ENCODE data around the gene NEUROG3.

The NEUROG3 gene

GRCh38 chr10:69579464-69580060, 6.3 kb upstream of the NEUROG3 start:
- Histone ChIP-seq H3K4me1 (ENCODE audit: insufficient read depth, low read length) (no peaks in the 10 kb centered on the region), H3K27me3 (ENCODE audit: insufficient read depth, low read length) (peaks cover 57% of the 10 kb centered on the region), H3K36me3 (ENCODE audit: insufficient read depth, low read length) (no peaks in the 10 kb centered on the region), H2AFZ (ENCODE audit: low read depth, low read length) (no peak overlapping the region), H3K4me3 (ENCODE audit: low read length) (no peak overlapping the region), H3K9me3 (ENCODE audit: low read length) (no peaks in the 10 kb centered on the region)

DNA sequence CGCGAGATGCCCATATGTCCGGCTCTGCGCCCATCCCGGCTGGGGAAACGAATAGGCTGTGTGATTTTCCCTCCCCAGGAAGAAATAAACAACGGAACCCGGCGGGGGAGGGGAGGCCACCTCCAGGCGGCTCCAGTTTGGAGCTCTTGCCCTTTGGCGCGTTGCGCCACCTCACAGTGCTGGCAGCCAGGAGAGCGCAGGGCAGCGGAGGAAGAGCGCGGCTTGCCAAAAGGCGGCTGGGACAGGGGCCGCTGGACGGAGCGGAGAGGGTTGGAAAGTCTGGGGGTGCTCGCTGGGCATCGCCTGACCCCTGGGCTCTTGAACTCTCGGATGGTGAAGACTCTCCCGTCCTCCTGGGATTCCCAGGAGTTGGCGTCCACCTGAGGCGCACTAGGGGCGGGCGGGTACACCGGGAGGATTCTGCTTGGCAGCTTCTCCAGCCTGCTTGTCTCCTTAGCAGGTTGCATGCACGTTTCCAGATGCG, 5.3 kb upstream of the NEUROG3 start:
- no peaks in the 10 kb centered on the region for H3K9me3 ChIP-seq (ENCODE audit: low read length)
- H3K4me1 ChIP-seq (ENCODE audit: insufficient read depth, low read length), result peaks cover 7% of the 10 kb centered on the region
- H3K4me3 ChIP-seq (ENCODE audit: low read length), result no peak overlapping the region
- H3K27me3 ChIP-seq (ENCODE audit: insufficient read depth, low read length), result peaks cover 68% of the 10 kb centered on the region
- no peaks in the 10 kb centered on the region for H3K36me3 ChIP-seq (ENCODE audit: insufficient read depth, low read length)
- H2AFZ ChIP-seq (ENCODE audit: low read depth, low read length), result no peak overlapping the region

DNA sequence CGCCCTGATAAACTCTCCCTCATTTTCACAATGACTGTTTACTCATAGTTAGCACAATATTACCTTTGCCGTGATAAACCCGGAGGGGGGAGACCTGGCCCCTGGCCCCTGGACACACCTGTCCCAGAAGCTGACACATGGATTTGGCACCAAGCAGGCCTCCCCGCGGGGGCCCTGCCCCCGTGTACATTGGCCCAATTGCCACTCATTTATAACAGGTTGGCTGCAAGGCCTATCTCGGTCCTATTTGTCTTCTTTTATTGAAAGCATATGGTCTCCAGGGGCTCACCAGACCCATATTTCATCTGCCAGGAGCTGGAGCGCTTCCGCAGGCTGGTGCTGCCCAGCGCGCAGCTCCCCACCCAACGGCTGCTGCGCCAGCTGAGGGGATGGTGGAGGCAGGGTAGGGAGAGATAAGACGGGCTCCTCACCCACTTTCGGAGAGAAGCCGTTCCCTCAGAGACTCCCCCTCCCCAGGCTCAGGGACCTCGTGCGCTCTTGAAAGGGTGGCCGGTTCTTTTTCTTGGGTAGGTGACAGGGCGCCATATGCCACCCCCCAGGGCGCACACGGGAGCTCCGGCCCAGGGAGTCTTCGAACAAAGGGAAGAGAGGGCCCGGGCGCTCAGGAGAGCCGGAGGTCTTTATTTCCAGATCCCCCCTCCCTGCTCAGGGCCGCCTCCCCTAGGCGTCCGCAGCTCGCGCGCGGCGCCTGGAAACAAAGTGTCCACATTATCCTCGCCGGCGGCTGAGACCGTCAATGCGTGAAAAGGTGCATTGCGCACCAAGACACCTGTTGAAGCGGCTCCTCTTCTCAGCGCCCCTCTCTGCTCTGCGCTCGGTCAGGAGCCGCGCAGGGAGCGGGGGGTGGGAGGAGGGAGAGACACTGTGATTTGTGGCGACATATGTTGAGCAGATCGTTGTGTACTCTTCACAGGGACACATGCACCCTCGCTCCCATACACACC, 4.3 kb upstream of the NEUROG3 start:
- H3K36me3 ChIP-seq (ENCODE audit: insufficient read depth, low read length), result no peaks in the 10 kb centered on the region
- no peaks in the 10 kb centered on the region for H3K9me3 ChIP-seq (ENCODE audit: low read length)
- no peak overlapping the region for H2AFZ ChIP-seq (ENCODE audit: low read depth, low read length)
- H3K4me1 ChIP-seq (ENCODE audit: insufficient read depth, low read length), result peaks cover 15% of the 10 kb centered on the region
- peaks cover 78% of the 10 kb centered on the region for H3K27me3 ChIP-seq (ENCODE audit: insufficient read depth, low read length)
- H3K4me3 ChIP-seq (ENCODE audit: low read length), result no peak overlapping the region

DNA sequence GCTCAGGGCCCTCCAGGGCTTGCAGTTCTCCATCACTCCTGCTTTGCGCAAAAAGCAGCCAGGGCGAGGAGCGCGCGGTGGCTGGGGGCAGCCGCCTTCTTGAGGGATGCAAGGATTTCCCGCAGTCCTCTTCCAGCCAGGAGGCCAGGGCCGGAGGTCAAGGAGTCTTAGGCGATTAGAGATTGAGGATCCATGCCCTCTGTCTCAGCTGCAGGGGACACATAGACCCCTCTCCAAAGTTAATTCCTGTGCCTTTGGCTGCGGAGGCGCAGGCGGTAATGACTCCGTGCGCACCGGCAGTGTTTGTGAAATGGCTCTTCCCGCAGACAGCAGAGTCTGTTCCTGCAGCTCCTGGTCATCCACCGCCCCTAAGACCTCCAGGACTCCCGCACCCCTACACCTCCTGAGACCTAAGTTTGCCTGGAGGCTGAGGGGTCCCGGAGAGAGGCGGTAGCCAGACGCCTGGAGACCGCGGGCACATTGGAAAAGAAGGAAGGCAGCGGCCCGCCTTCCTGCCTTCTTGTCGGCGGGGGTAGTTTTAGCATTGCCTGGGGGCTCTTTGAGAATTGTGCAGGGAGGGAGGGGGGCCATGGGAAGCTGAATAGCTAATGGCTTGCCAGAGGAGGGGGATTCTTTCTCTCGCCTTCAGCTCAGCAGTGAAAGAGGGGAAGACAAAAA, 3.3 kb upstream of the NEUROG3 start:
- peaks cover 88% of the 10 kb centered on the region for H3K27me3 ChIP-seq (ENCODE audit: insufficient read depth, low read length)
- H3K36me3 ChIP-seq (ENCODE audit: insufficient read depth, low read length), result no peaks in the 10 kb centered on the region
- peaks cover 18% of the 10 kb centered on the region for H3K4me1 ChIP-seq (ENCODE audit: insufficient read depth, low read length)
- H3K4me3 ChIP-seq (ENCODE audit: low read length), result no peak overlapping the region
- H3K9me3 ChIP-seq (ENCODE audit: low read length), result no peaks in the 10 kb centered on the region
- H2AFZ ChIP-seq (ENCODE audit: low read depth, low read length), result no peak overlapping the region

DNA sequence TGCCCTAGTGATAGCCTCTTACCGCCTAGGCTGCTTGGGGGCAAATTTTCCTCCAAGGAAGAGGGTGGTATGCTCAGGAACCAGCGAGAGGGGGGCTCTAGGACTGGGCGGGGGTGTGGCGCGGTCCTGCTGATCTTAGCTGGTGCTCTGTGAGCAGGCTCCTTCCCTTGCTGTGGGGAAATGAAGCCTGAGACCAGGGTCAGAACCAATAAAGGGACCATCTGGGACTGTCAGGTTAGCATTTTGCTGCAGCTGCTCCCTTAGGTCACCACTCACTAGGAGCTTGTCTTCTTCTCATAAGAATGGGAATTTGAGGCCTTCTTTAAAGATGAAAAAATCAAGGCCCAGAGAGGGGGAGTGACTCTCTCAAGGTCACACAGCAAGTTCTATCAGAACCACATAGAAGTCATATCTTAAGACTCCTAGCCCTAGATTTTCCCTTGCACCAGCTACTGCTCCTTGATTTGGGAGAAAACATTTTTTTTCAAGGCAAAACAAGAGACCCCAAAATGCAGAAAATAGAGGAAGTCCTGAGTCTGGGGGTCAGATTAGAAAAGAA, 2.0 kb upstream of the NEUROG3 start:
- H3K9me3 ChIP-seq (ENCODE audit: low read length), result no peaks in the 10 kb centered on the region
- H3K27me3 ChIP-seq (ENCODE audit: insufficient read depth, low read length), result peaks cover 96% of the 10 kb centered on the region
- H2AFZ ChIP-seq (ENCODE audit: low read depth, low read length), result peak overlapping the region; percentile 38
- H3K36me3 ChIP-seq (ENCODE audit: insufficient read depth, low read length), result no peaks in the 10 kb centered on the region
- peak overlapping the region; percentile 54 for H3K4me3 ChIP-seq (ENCODE audit: low read length)
- H3K4me1 ChIP-seq (ENCODE audit: insufficient read depth, low read length), result peaks cover 18% of the 10 kb centered on the region

DNA sequence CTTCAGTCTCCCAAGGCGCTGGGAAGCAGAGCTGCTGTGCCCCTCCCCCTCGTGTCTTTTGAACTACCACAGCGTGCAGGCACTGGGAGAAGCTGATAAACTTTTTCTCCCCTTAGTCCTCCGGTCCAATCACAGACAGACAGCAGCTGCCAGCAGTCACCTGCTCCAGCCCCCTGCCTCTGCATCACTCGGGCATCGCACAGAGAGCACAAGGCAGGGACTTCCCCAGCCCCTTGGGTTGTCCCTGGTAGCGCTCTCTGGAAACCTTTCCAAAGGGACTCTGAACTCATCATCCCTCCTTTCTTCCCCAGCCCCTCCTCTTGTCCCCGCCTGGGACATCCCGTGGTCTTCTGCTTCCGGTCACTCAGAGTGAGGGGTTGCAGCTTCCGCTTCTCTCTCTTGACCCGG, 1.4 kb upstream of the NEUROG3 start:
- H3K36me3 ChIP-seq (ENCODE audit: insufficient read depth, low read length), result no peaks in the 10 kb centered on the region
- H3K27me3 ChIP-seq (ENCODE audit: insufficient read depth, low read length), result peaks cover 97% of the 10 kb centered on the region
- no peaks in the 10 kb centered on the region for H3K9me3 ChIP-seq (ENCODE audit: low read length)
- H3K4me3 ChIP-seq (ENCODE audit: low read length), result peak overlapping the region; percentile 54
- peaks cover 20% of the 10 kb centered on the region for H3K4me1 ChIP-seq (ENCODE audit: insufficient read depth, low read length)
- peak overlapping the region; percentile 38 for H2AFZ ChIP-seq (ENCODE audit: low read depth, low read length)

DNA sequence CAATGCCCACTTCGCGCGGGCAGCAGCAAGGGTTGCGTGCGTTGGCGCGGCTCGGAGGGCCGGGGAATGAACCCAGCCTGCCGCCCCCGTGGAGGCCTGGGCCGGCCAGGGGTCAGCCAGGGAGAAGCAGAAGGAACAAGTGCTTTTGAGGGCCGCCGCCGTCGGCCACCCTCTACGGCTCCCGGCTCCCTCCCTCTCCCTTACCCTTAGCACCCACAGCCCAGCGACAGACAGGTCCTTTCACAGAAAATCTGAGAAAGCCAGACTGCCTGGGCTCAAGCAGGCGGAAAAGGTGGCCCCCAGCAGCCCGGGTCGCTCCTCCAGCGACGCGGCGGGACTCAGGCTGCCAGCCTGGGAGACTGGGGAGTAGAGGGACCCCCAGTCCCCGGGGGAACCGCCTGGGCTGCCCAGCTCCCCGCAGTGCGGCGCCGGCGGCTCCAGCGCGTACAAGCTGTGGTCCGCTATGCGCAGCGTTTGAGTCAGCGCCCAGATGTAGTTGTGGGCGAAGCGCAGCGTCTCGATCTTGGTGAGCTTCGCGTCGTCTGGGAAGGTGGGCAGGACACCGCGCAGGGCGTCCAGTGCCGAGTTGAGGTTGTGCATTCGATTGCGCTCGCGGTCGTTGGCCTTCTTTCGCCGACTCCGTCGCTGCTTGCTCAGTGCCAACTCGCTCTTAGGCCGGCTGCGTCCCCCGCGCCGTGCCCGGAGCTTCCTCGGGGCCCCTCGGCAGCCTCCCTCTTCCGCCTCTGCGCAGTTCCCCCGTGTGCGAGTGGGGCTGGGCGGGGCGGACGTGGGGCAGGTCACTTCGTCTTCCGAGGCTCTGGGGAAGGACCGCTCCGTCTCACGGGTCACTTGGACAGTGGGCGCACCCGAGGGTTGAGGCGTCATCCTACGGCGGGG, 815 bp downstream of the NEUROG3 start:
- H3K4me3 ChIP-seq (ENCODE audit: low read length), result no peak overlapping the region
- H2AFZ ChIP-seq (ENCODE audit: low read depth, low read length), result no peak overlapping the region
- H3K4me1 ChIP-seq (ENCODE audit: insufficient read depth, low read length), result peaks cover 25% of the 10 kb centered on the region

DNA sequence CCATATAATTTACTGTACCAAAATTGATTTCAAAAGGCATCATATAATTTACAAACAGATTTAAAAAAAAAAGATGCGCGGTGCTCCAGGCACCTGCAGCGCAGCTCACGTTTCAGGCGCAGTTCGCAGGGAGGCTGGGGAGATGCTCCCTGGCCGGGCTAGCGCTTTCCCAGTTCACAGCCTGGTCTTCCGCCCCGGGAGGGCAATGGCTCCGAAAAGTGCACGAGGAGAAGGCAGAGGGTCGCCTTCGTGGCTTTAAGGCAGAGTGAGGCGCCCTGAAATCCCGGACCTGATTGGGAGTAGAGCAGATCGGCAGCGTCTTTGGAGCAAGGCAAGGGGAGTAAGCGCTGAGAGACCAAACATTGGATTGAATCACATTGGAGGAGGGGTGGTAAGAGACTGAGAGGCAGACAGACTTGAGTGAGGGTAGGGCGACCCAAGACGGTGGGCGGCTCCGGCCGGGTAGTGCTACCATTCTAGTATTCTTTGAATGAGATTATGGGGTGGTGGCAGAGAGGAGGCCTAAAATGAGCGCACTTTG, 1.5 kb downstream of the NEUROG3 start:
- H3K4me3 ChIP-seq (ENCODE audit: low read length), result no peak overlapping the region
- peaks cover 25% of the 10 kb centered on the region for H3K4me1 ChIP-seq (ENCODE audit: insufficient read depth, low read length)
- no peak overlapping the region for H2AFZ ChIP-seq (ENCODE audit: low read depth, low read length)
- peaks cover 87% of the 10 kb centered on the region for H3K27me3 ChIP-seq (ENCODE audit: insufficient read depth, low read length)
- no peaks in the 10 kb centered on the region for H3K9me3 ChIP-seq (ENCODE audit: low read length)
- no peaks in the 10 kb centered on the region for H3K36me3 ChIP-seq (ENCODE audit: insufficient read depth, low read length)

More for the DNA sequence above, 815 bp downstream of the NEUROG3 start:
- Histone ChIP-seq H3K9me3 (ENCODE audit: low read length) (no peaks in the 10 kb centered on the region), H3K36me3 (ENCODE audit: insufficient read depth, low read length) (no peaks in the 10 kb centered on the region), H3K27me3 (ENCODE audit: insufficient read depth, low read length) (peaks cover 90% of the 10 kb centered on the region)

- H3K4me3 ChIP-seq (ENCODE audit: low read length), result no peak overlapping the region
- no peak overlapping the region for H2AFZ ChIP-seq (ENCODE audit: low read depth, low read length)
- no peaks in the 10 kb centered on the region for H3K36me3 ChIP-seq (ENCODE audit: insufficient read depth, low read length)
- H3K9me3 ChIP-seq (ENCODE audit: low read length), result no peaks in the 10 kb centered on the region
- peaks cover 25% of the 10 kb centered on the region for H3K4me1 ChIP-seq (ENCODE audit: insufficient read depth, low read length)
- H3K27me3 ChIP-seq (ENCODE audit: insufficient read depth, low read length), result peaks cover 76% of the 10 kb centered on the region
These were observed 3.0 kb downstream of the NEUROG3 start for GRCh38 chr10:69570050-69570816.

DNA sequence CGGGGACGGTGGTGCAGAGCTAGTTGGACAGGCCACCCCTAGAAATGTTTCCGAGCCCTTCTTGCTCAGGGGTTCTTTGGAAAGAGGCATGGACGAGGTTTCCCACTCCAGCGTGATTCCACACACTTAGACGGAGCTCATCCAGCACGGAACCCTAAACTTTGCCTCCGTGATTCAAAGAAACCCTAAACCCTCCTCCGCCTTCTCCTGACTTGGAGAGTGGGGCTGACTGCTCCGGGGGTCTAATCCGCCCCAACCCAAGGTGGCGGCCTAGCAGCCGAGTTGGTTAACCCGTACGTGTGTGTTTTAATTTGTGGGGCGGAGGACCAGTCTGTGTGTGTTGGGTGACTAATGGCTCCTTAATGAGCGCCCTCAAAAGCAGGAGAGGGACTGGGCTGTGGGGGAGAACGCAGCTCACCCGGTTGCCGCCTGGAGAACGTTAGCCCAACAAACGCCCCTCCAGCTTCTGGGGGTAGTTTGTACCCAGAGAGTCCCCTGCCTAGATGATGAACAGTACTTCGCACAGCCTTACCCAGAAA, 3.8 kb downstream of the NEUROG3 start:
- Histone ChIP-seq H3K36me3 (ENCODE audit: insufficient read depth, low read length) (no peaks in the 10 kb centered on the region), H3K4me3 (ENCODE audit: low read length) (no peak overlapping the region), H3K27me3 (ENCODE audit: insufficient read depth, low read length) (peaks cover 70% of the 10 kb centered on the region), H2AFZ (ENCODE audit: low read depth, low read length) (peak overlapping the region; percentile 31), H3K9me3 (ENCODE audit: low read length) (no peaks in the 10 kb centered on the region), H3K4me1 (ENCODE audit: insufficient read depth, low read length) (peaks cover 25% of the 10 kb centered on the region)
